GM12892 (cell line): Measurements from ENCODE around the gene WDTC1.
"Not testable (repeated sequence)": the region's sequence is repeated elsewhere in the genome, so short reads cannot be mapped to it uniquely, and the experiment has no call there.

Source experiments
- DNase-seq: peaks from one replicate; pipeline ENCODE4 v3.0.0; 2011; ENCODE audit not compliant: insufficient read length
- FAIRE-seq: peaks from 2 replicates; lab custom pipeline; 2011; peaks lifted over from hg19 to GRCh38; lab: Jason Lieb, UNC
- POLR2A ChIP-seq: IDR thresholded peaks from 2 replicates; pipeline ENCODE4 v1.6.1; 2011; ENCODE audit warnings: low read depth, low read length, control low read depth
- POLR2AphosphoS5 ChIP-seq: IDR thresholded peaks from 2 replicates; pipeline ENCODE4 v1.6.1; 2011; ENCODE audit warnings: low read depth, low read length, control low read depth
- TAF1 ChIP-seq: IDR thresholded peaks from 2 replicates; pipeline ENCODE4 v1.6.1; 2011; ENCODE audit warnings: low read depth, mild to moderate bottlenecking, control low read depth, low read length, borderline replicate concordance

WDTC1 gene

GRCh38 chr1:27269276-27269675 lies 34.8 kb downstream of the WDTC1 start:
- FAIRE-seq (no peak), DNase-seq (no peak)
- TF ChIP-seq POLR2A, result no peak
- TF ChIP-seq TAF1, result no peak
- no peak for TF ChIP-seq POLR2AphosphoS5

- FAIRE-seq (no peak), DNase-seq (no peak)
- TF ChIP-seq POLR2A, result no peak
- TF ChIP-seq POLR2AphosphoS5, result no peak
- TF ChIP-seq TAF1, result no peak
These were observed 39.8 kb downstream of the WDTC1 start for GRCh38 chr1:27274204-27274603.

GRCh38 chr1:27275696-27276095 lies 41.3 kb downstream of the WDTC1 start:
- FAIRE-seq (no peak), DNase-seq (no peak)
- TF ChIP-seq POLR2A, result no peak
- no peak for TF ChIP-seq POLR2AphosphoS5
- no peak for TF ChIP-seq TAF1

- peak; percentile 69 for DNase-seq
- FAIRE-seq, result peak; percentile 74
- TF ChIP-seq TAF1 (no peak), POLR2A (no peak), POLR2AphosphoS5 (no peak)
These were observed 50.2 kb downstream of the WDTC1 start for GRCh38 chr1:27284425-27285273.

GRCh38 chr1:27285274-27285660 lies 50.8 kb downstream of the WDTC1 start:
- TF ChIP-seq POLR2A (no peak), TAF1 (no peak), POLR2AphosphoS5 (no peak)
- no peak for DNase-seq
- no peak for FAIRE-seq

- DNase-seq, FAIRE-seq: not testable (repeated sequence)
These were observed 51.4 kb downstream of the WDTC1 start for GRCh38 chr1:27285821-27286220.

- not testable (repeated sequence) for FAIRE-seq, DNase-seq
These were observed 54.7 kb downstream of the WDTC1 start for GRCh38 chr1:27289125-27289524.

- DNase-seq, result no peak
- FAIRE-seq, result no peak
- TF ChIP-seq POLR2A, result no peak
- no peak for TF ChIP-seq POLR2AphosphoS5
- TF ChIP-seq TAF1, result no peak
These were observed 56.1 kb downstream of the WDTC1 start for GRCh38 chr1:27290581-27290980.

- no peak for FAIRE-seq
- TF ChIP-seq POLR2A (no peak), POLR2AphosphoS5 (no peak), TAF1 (no peak)
- no peak for DNase-seq
These were observed 57.7 kb downstream of the WDTC1 start for GRCh38 chr1:27292106-27292505.

- TF ChIP-seq TAF1 (no peak), POLR2A (no peak), POLR2AphosphoS5 (no peak)
- no peak for DNase-seq
- no peak for FAIRE-seq
These were observed 59.5 kb downstream of the WDTC1 start for GRCh38 chr1:27293915-27294314.

- FAIRE-seq, result peak; percentile 92
- DNase-seq, result peak; percentile 48
- TF ChIP-seq POLR2AphosphoS5, result no peak
- TF ChIP-seq POLR2A, result no peak
- TF ChIP-seq TAF1, result no peak
These were observed 62.4 kb downstream of the WDTC1 start for GRCh38 chr1:27296773-27297291.

GRCh38 chr1:27297903-27298302 lies 63.5 kb downstream of the WDTC1 start:
- TF ChIP-seq TAF1, result no peak
- no peak for TF ChIP-seq POLR2A
- TF ChIP-seq POLR2AphosphoS5, result no peak
- no peak for DNase-seq
- FAIRE-seq, result no peak
